ENCODE measurements around the gene TUBG2.

DNA sequence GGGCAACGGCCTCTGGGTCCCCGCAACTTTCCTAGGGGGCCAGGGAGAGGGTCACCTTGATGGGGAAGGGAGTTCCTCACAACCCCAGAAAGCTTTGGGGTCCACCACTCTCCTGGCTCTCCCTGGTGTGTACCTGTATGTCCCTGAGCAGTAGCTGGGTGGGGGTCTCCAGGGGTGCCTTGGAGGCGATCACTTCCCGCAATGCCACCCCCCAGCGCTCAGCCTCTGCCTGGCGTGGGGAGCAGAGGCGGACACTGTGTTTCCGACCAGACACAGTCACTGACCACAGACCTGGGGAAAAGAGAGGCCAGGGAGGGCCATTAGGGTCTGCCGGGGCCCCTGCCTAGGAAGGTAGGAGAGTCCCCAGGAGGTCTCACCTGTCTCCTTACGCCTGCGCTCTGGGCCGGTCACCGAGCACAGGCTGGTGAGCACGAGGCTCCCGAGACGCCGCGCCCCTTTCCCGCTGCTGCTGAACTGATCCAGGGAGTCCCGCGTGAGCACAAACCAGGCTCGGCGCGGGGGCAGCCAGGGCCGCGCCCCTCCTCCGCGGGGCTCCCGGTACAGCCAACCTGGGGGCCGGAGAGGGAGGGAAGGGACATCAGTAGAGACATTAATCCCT lies 14.3 kb downstream of the TUBG2 start:
- TF ChIP-seq ESRRG (CRISPR knock-in tag; IDR thresholded peaks at IDR 0.05) = no peak
- no peak for TF ChIP-seq SNAI2 (CRISPR knock-in tag; IDR thresholded peaks at IDR 0.05)
- TF ChIP-seq, protein P1, sequence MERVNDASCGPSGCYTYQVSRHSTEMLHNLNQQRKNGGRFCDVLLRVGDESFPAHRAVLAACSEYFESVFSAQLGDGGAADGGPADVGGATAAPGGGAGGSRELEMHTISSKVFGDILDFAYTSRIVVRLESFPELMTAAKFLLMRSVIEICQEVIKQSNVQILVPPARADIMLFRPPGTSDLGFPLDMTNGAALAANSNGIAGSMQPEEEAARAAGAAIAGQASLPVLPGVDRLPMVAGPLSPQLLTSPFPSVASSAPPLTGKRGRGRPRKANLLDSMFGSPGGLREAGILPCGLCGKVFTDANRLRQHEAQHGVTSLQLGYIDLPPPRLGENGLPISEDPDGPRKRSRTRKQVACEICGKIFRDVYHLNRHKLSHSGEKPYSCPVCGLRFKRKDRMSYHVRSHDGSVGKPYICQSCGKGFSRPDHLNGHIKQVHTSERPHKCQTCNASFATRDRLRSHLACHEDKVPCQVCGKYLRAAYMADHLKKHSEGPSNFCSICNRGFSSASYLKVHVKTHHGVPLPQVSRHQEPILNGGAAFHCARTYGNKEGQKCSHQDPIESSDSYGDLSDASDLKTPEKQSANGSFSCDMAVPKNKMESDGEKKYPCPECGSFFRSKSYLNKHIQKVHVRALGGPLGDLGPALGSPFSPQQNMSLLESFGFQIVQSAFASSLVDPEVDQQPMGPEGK (CRISPR knock-in tag; IDR thresholded peaks at IDR 0.05; ENCODE audit: borderline replicate concordance) = no peak
- no peak for TF ChIP-seq ISL1 (CRISPR knock-in tag; IDR thresholded peaks at IDR 0.05)
- no peak for TF ChIP-seq ZC3H10 (CRISPR knock-in tag; IDR thresholded peaks at IDR 0.05)
